C4-2B (cell line): Measurements from ENCODE around the gene KPNA3.

Experiments used
- H3K27ac ChIP-seq: fragments of 450-650 bp; 2 replicates; pipeline ENCODE4 v1.5.1; 2017
- CTCF ChIP-seq: fragments of 450-650 bp; conservative IDR thresholded peaks from 2 replicates; pipeline ENCODE4 v1.5.1; 2017; ENCODE audit warnings: mild to moderate bottlenecking
- ZFX ChIP-seq: fragments of 450-650 bp; IDR thresholded peaks from 2 replicates; pipeline ENCODE4 v1.6.1; 2017

Gene KPNA3

GRCh38 chr13:49792550-49793324, at the start of gene KPNA3:
Gene KPNA3, minus strand, starts transcription at chr13:49792682. Its CDS starts 176 bp downstream, at chr13:49792506.
- peak within 1 kb of the TSS; percentile 94 for H3K27ac ChIP-seq
- no peak for TF ChIP-seq ZFX
- TF ChIP-seq CTCF: peak; percentile 27; the same call in 1 of the 2 replicates

- TF ChIP-seq CTCF (no peak), ZFX (no peak)
Observed at GRCh38 chr13:49841964-49842363, 49.5 kb upstream of the KPNA3 start.

GRCh38 chr13:49840675-49841074, 48.2 kb upstream of the KPNA3 start:
- H3K27ac ChIP-seq: no peak overlapping the region
- TF ChIP-seq ZFX: no peak
- TF ChIP-seq CTCF: no peak

More at GRCh38 chr13:49841964-49842363, 49.5 kb upstream of the KPNA3 start:
- no peak overlapping the region for H3K27ac ChIP-seq

DNA sequence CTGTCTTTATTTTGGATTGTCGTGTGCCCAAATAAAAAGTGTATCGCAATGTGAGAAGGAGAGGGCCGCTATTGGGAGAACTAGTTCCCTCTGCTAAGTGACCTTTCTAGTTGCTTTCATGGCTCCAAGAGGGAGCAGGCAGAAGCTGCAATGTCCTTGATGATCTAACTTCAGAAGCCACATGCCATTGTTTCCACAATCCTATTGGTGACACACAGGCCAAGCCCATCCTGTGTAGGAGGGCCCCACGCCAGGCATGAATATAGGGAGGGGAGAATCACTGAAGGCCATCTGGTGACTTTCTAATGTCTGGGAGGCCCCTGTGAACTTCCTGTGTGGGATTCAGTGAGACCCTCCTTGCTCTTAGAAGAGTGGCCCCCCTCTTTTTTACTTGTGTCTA, 47.8 kb upstream of the KPNA3 start:
- TF ChIP-seq ZFX (no peak), CTCF (no peak)
- no peak overlapping the region for H3K27ac ChIP-seq

DNA sequence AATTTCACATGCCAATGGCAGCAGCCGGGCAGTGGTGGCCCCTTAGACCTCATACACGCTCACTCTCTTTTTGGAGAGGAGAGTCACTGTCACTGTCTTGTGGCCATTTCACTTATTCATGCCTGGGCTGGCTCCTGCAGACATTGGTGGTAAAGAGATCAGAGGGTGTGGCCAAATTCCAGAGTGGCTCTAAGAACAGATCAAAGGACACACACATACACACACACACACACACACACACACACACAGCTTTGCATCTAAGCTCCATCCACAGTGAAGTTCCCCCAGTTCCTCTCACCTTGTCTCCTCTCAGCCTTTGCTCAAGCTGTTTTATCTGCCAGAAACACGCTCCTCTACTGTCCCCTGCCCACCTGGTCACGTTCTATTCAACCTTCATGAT, 46.5 kb upstream of the KPNA3 start:
- H3K27ac ChIP-seq: no peak overlapping the region
- TF ChIP-seq ZFX (no peak), CTCF (no peak)

DNA sequence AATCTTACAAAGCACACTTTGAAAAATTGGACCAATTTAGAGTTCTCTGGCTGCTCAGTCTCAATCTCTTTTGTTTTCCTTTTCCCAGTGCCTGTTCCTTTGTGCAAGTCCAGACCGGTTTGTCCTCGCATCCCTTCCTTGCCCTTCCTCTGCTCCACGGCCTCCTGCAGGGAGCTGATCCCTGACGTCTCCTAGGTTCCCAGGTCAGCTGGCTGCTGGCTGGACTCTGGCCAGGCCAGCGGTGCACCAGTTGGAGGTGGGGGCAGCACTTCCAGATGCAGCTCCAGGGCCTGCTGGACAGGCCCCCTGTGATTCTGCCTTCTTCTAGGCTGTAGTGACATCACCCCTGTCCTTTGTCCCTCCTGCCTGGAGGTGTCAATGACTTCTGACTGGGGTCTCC, 44.0 kb upstream of the KPNA3 start:
- TF ChIP-seq ZFX (no peak), CTCF (no peak)
- no peak overlapping the region for H3K27ac ChIP-seq

DNA sequence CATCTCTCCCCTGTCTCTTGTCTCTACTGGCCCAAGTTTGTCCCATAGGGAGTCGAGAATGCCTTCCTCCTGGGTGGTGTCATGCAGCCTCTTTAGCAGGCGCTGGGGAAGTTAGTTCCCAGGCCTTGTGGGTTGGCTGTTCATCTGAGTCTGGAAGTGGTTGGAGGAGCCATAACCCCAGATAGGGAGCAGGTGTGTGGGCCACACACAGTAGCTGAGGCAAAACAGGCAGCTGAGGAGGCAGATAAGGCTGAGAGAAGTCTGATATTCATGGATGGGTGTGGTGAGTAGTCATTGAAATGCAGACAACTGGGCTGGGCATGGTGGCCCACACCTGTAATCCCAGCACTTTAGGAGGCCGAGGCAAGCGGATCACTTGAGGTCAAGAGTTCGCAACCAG, 40.9 kb upstream of the KPNA3 start:
- H3K27ac ChIP-seq: no peak overlapping the region
- TF ChIP-seq ZFX: no peak
- no peak for TF ChIP-seq CTCF
